Activated CD4-positive, alpha-beta T cell treated with anti-CD3 and anti-CD28 coated beads, Interleukin-2, amount 50 U/mL, for 4 hours (primary cell): ENCODE data around the gene ZIC4.

ENCODE experiments used
- DNase-seq, 2 experiments: peaks; one replicate each; pipeline ENCODE4 v3.0.0-alpha.2; 2020

Gene ZIC4

GRCh38 chr3:147368561-147369221 is 37.7 kb downstream of the ZIC4 start:
- DNase-seq: no peak

- DNase-seq: no peak
Measured at GRCh38 chr3:147368151-147368550, 38.2 kb downstream of the ZIC4 start.

DNA sequence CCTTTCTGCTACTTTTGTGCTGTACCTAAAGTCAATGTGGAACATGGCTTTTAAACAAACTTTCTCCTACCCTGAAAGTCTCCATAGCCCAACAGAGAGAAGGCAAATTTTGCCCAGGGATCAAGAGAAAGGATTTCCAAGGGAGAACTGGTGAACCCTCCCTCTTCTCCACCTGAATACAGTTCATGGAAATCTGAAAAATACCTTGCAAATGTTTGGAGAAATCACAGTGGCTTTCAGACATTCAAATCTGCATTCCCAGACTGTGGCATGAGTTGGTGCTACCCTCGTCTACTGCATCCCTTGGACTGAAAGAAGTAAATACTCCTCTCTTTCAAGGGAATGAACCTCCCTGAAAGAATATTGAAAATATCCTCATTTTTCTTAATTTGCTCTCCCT is 38.7 kb downstream of the ZIC4 start:
- DNase-seq: no peak

DNA sequence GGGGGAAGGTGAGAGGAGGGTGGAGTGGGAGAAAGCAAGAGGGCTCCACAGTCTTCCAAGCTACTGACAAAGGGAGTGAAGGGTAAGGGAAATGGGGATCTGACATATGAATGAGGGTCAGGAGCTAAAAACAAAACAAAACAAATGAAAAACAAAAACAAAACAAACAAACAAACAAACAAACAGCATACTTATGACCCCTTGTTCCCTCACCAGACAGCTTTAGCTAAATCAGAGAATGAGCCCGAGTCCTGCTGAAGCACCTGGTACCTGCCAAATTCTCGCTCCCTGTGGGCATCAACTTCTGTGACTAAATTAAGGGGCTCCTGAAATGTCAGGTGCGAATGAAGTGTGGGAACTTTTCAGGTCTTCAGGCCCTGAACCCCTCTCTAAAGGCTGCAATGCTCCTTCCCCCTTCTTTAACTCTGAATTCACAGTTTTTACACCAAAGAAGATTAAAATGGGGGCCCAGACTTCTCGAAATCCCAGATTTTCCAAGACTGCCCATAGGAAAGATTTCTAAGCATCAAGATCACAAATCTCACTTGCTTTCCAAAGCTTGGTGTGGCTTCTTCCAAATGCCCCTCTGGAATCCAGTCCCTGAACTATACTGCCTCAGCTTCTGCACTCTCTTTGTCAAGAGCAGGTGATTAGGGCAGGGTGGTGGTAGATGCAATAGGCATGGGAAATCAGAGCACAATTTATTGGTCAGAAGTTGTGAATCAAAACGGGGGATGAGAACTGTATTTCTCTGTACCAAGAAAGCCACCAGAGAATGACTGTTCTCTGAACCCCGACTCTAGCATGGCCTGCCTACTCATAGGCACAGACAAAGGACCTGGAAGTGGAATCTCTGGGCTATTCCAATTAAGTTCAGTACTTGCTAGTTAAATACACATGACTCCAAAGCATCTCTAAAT is 40.9 kb downstream of the ZIC4 start:
- DNase-seq: no peak

- no peak for DNase-seq
Measured at GRCh38 chr3:147364771-147365170, 41.6 kb downstream of the ZIC4 start.

- DNase-seq: no peak
Measured at GRCh38 chr3:147361454-147362420, 44.6 kb downstream of the ZIC4 start.

- no peak for DNase-seq
Measured at GRCh38 chr3:147360646-147361453, 45.5 kb downstream of the ZIC4 start.

GRCh38 chr3:147360051-147360439 is 46.3 kb downstream of the ZIC4 start:
- DNase-seq: no peak

DNA sequence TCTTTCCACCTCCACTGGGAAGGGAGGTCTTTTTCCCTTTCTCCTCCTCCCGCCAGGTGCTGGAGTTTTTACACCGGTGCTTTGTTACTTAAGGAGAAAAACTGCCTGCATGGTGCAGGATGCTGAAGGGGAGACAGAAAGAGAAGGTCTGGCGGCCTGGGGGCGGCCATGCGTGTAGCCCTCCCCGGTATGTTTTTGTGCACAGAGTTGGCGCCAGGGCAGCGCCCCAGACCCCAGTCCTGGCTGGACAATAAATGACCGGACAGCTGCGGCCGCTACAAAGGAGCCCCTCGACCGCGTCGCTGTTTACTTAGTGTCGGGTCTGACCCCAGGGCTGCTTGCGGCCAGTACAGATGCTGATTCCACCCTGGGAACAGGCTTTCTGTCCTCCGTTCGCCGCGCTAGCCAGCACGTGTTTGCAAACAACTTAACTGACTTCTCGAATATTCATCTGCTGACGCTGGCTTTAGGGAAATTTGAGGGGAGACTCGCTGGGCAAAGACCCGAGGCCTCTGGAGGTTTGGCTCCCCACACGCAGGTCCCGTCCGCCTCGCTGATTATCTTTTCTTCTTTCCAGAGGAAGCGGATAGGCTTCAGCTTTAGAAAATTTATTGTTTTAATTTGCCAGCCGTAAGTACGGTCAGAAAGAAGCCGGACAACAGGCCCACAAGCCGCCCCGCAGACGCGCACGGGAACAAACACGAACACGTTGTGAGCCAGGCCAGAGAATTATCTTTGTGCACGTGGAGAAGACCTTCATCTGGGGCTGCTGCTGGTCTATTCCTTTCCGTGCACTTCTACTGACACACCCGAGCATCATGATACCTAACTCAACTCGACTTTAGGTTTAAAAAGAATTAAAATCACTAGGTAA is 46.9 kb downstream of the ZIC4 start:
- DNase-seq: no peak

- no peak for DNase-seq
Measured at GRCh38 chr3:147358144-147358992, 48.0 kb downstream of the ZIC4 start.

DNA sequence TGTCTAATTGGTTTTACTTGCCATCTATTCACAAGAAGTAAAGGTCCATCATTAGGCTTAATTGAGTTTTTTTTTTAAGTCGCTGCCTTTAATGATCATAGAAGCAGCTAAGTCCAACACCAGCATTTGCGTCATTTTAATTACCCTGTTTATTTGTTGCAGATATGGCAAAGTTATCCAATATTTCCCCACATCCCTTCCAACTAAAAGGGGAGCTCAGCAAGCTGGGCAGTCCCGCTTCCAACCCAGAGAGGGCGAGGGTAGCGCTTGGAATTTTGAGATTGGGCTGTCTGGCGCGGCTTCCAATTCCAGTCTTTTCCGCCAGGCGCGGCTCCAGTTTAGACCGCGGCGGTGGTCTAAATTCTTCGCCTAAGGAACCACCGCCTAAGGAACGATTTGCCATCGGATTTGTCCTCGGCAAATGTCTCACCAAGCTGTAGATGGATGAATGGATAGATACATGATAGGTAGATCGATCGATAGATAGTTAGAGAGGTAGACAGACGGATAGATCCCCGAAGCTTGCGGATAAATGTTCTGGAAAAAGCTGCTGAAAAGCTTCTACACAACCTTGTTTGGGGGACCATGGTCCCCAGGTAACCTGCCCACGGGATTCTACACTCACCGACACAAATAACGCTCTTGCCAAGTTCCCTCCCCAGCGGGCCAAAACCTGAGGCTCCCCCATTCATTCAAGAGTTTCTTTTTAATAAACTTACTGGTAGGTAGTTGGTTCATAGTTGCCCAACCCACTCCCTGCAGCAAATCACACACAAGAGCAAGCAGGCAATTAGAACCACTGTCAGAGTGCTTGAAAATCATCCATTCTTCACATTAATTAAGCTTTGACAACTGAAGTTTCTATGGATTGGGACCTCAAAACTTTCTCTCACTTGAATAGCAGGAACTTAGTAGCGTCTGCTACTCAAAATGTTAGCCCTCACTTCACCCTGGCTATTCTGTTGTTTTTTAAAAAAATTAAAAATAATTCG is 49.1 kb downstream of the ZIC4 start:
- no peak for DNase-seq

DNA sequence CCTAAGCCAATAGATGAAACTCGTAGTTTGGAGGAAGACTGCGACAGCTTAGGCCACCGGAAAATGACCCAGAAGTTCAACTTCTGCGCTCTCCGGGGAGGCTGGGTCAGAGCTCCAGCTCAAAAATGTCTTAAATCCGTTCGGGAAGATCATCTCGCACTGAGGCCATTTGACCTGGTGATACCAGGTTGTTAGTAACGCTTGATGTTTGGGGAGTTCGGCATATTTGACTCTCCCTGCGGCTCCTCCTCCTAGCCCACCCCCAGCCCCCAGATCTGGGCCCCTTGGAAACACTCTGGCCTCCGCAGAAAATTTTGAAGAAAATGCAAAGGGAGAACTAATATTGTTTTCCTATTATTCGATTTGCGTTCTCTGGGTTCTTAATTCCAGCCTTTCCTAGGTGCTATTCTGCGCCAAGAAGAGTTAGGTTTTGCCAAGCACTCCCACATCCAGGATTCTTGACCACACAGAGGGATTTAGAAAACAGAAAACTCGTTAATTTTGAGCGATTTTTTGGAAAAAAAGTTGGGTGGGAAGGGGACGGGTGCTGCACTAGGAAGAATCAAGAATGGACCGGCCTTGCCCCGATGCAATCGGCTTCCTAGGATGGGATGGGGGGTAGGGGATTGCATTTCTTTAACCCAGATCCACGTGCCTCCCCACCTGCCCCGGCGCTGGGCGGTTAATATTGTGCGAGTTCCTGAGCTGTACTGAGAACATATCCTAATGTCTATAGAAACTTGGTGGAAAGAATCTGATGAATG is 50.0 kb downstream of the ZIC4 start:
- no peak for DNase-seq

- no peak for DNase-seq
Measured at GRCh38 chr3:147355753-147356090, 50.6 kb downstream of the ZIC4 start.

DNA sequence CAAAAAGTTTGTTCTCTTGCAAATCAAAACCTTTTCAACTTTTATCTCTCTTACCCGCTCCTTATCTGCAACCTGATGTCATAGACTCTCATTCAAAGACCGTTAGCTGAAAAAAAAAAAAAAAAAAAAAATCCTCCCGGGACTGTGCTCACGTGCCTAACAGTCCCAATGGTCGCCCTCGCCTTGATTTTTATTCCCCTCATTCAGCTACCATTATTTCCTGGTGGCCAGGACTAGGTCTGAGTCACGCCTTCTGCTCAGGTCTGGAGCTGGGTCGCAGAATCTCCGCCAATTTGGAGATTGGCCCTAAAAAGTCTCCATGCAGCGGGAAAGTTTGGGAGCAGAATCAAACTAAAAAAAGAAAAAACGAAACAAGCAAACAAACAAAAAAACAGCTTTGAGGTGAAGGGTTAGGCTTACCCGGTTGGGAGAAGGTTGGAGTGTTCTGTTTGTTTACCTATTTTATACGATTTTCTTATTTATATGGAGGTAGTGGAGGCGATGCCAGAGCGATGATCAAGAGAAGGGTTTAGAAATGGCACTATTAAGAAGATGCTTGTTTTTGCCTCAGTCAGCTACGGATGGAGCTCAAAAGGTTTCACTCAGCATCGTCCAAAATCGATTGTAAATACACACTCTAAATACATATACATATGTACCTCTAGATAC is 51.1 kb downstream of the ZIC4 start:
- DNase-seq: no peak

- no peak for DNase-seq
Measured at GRCh38 chr3:147354623-147355022, 51.7 kb downstream of the ZIC4 start.

- DNase-seq: no peak
Measured at GRCh38 chr3:147351301-147351700, 55.0 kb downstream of the ZIC4 start.

DNA sequence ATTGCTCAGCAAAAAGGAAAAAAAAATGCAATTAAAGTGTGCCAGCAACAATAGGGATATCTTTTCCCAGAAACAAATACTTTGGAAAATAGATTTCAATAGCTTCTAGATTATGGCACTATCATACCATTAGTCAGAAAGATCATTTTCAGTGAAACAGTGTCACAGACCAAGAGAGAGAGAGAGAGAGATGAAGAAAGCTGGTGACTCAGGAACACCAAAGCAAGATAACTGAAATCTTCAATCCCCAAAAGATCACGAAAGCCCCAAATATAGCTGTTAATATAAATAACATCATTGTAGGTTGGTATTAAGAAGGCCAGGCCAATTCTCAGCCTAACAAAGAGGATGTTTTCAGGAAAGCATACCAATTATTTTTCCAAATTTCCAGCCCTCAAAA is 57.4 kb downstream of the ZIC4 start:
- DNase-seq: no peak

DNA sequence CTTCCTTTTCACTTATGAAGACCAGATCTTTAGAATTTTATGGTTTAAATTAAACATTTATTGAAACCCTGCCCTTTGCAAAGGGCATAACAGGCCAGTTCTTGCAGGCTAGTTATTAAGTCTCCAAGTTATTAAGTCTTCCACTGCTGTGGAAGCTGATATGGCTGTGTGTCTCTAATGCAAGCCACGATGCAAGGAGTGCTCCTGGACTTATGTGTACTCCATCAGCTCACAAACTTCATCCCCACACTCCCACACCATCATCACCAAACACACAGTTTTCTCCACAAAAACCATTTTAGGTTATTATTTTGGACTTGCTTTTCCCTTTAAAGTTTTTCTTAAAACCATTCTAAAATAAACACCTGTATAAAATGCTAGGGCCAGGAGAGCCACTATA is 62.4 kb downstream of the ZIC4 start:
- no peak for DNase-seq
